K562 (cell line): ENCODE data around the gene TIMP2. TPM values are rescaled to one million over a fixed set of nuclear protein-coding genes. Genes with fewer than 3 reads are reported as not detected.

ENCODE experiments used
- ATAC-seq: fragments of 200-7000 bp; cut with Tn5 transposase; 3 replicates; pipeline ENCODE4 v1.9.1; 2020; ENCODE audit warnings: moderate library complexity
- BruUV-seq: library from RNA; stranded (reverse); fragments of 400-500 nt; replicated peaks from 2 replicates; lab custom pipeline; 2021; lab: Mats Ljungman, UMichigan
- CTCF ChIA-PET: fragments of 300-600 bp; formaldehyde crosslinking; extraction: SDS; loops from one replicate; lab custom pipeline; 2021; ENCODE audit warnings: low intra/inter-chr PET ratio; lab: Yijun Ruan, JAX
- POLR2A ChIA-PET: fragments of 300-600, 350-650 bp; sonication (Branson Sonifier 250); formaldehyde crosslinking; extraction: SDS; loops from one replicate; lab custom pipeline; 2021; ENCODE audit warnings: antibody characterized with exemption, inconsistent platforms; lab: Yijun Ruan, JAX
- DNase-seq, 4 experiments: peaks; one replicate each; pipeline versions ENCODE4 v3.0.0 to v3.0.0-alpha.2; 2011 to 2018; ENCODE audit warnings: low spot score in 3 of 4, mixed read lengths in 3 of 4; ENCODE audit errors: extremely low read depth in 1 of 4
- FAIRE-seq: peaks from 2 replicates; lab custom pipeline; 2011; peaks lifted over from hg19 to GRCh38; lab: Jason Lieb, UNC
- H2AFZ ChIP-seq: 2 replicates; pipeline ENCODE4 v1.6.0; 2011; ENCODE audit warnings: low read depth, low read length, control low read depth, inconsistent platforms
- H3K27ac ChIP-seq: fragments of 200-600 bp; 3 replicates; pipeline ENCODE4 v1.8.0; 2011; ENCODE audit warnings: low read depth, mild to moderate bottlenecking, control low read depth, inconsistent platforms, low read length, moderate library complexity, mixed read lengths; ENCODE audit errors: extremely low read depth
- H3K27me3 ChIP-seq, 2 experiments: fragments of 300-600 bp in 1 of 2; 2 replicates in 1 of 2; 3 replicates in 1 of 2; pipeline versions ENCODE4 v1.6.0 to v1.8.0; 2011; ENCODE audit warnings: inconsistent platforms in 2 of 2, low read length in 2 of 2, mild to moderate bottlenecking in 1 of 2, mixed read lengths in 1 of 2, moderate library complexity in 1 of 2; ENCODE audit not compliant: control insufficient read depth in 2 of 2, insufficient read depth in 2 of 2
- H3K36me3 ChIP-seq: fragments of 300-600 bp; 3 replicates; pipeline ENCODE4 v1.8.0; 2011; ENCODE audit warnings: mild to moderate bottlenecking, low read length, inconsistent platforms; ENCODE audit not compliant: control insufficient read depth, insufficient read depth
- H3K4me1 ChIP-seq, 2 experiments: fragments of 200-600 bp in 1 of 2; replicated peaks in 1 of 2; 2 replicates in 1 of 2; 3 replicates in 1 of 2; pipeline versions ENCODE4 v1.5.1 to v1.8.0; 2011; ENCODE audit warnings: inconsistent platforms in 2 of 2, low read length in 2 of 2, mild to moderate bottlenecking in 1 of 2, mixed read lengths in 1 of 2, moderate library complexity in 1 of 2; ENCODE audit not compliant: control insufficient read depth in 2 of 2, insufficient read depth in 2 of 2
- H3K4me2 ChIP-seq: 2 replicates; pipeline ENCODE4 v1.6.1; 2011; ENCODE audit warnings: low read length, control low read depth, inconsistent platforms, mixed read lengths; ENCODE audit not compliant: insufficient read depth
- H3K4me3 ChIP-seq: fragments of 200-600 bp; sonication (generic), shearing (Covaris generic); 2 replicates; pipeline ENCODE4 v1.5.1; 2016; ENCODE audit warnings: control low read depth, inconsistent platforms
- H3K79me2 ChIP-seq: fragments of 200-600 bp; 3 replicates; pipeline ENCODE4 v1.8.0; 2011; ENCODE audit warnings: low read length, inconsistent platforms; ENCODE audit not compliant: control insufficient read depth, insufficient read depth
- H3K9ac ChIP-seq, 2 experiments: 2 replicates each; pipeline versions ENCODE4 v1.6.0 to v1.6.1; 2011; ENCODE audit warnings: low read depth in 2 of 2, low read length in 2 of 2, control low read depth in 1 of 2, inconsistent platforms in 1 of 2, mild to moderate bottlenecking in 1 of 2, mixed read lengths in 1 of 2; ENCODE audit not compliant: insufficient read depth in 1 of 2
- H3K9me1 ChIP-seq: one replicate; pipeline ENCODE4 v1.6.0; 2011; ENCODE audit warnings: inconsistent platforms, mild to moderate bottlenecking, low read length, moderate library complexity; ENCODE audit not compliant: control insufficient read depth, insufficient read depth
- H3K9me3 ChIP-seq: replicated peaks from 2 replicates; pipeline ENCODE4 v1.5.1; 2011; ENCODE audit warnings: low read depth, low read length, inconsistent platforms; ENCODE audit not compliant: control insufficient read depth, insufficient read depth
- H4K20me1 ChIP-seq: replicated peaks from 2 replicates; pipeline ENCODE4 v1.6.1; 2011; ENCODE audit warnings: low read length, inconsistent platforms, mixed read lengths; ENCODE audit not compliant: control insufficient read depth, insufficient read depth
- BCOR ChIP-seq: fragments of 450-650 bp; IDR thresholded peaks from 2 replicates; pipeline ENCODE4 v1.6.1; 2016
- ILF3 ChIP-seq: fragments of 450-650 bp; IDR thresholded peaks from 2 replicates; pipeline ENCODE4 v1.6.1; 2018; ENCODE audit warnings: antibody characterized with exemption, mild to moderate bottlenecking, moderate library complexity, borderline replicate concordance
- POLR2G ChIP-seq: fragments of 200-400 bp; formaldehyde crosslinking; IDR thresholded peaks from 2 replicates; pipeline ENCODE4 v1.6.1; 2017; ENCODE audit warnings: low read depth, mild to moderate bottlenecking, antibody characterized with exemption, low read length, moderate library complexity
- PRMT5 ChIP-seq: sonication (generic); formaldehyde crosslinking; IDR thresholded peaks from 2 replicates; pipeline ENCODE4 v1.5.0; 2020; ENCODE audit warnings: missing genetic modification reagents
- ZBTB34 ChIP-seq: fragments of 250-450 bp; sonication (Bioruptor Pico); IDR thresholded peaks from 2 replicates; pipeline ENCODE4 v1.8.0; 2021; ENCODE audit warnings: mild to moderate bottlenecking, moderate library complexity
- WGBS: fragments of 100-300 bp; shearing (Covaris generic); methylation state at CpG from one replicate; pipeline ENCODE4 v1.1.6; 2016; ENCODE audit warnings: low coverage, mixed read lengths; ENCODE audit not compliant: insufficient coverage; ENCODE audit errors: missing lambda C conversion rate; 5-methylcytosine and 5-hydroxymethylcytosine counted together
- in situ Hi-C: fragments of 300-500 bp; cut with MboI; formaldehyde crosslinking; loops from 4 replicates; pipeline ENCODE4 v1.15.0; 2018; ENCODE audit warnings: inconsistent platforms, mixed read lengths
- intact Hi-C: fragments of 100-400 bp; cut with micrococcal nuclease; formaldehyde crosslinking; loops from 2 replicates; pipeline ENCODE4 v1.14.2; 2022
- polyA plus RNA-seq, 8 experiments: library from polyadenylated mRNA; depleted of rRNA in 4 of 8; stranded (reverse) in 5 of 8; unstranded in 3 of 8; fragments of >200 nt; fragmentation: Nextera tagmentation in 2 of 8; fragmentation: Illumina TruSeq in 1 of 8; extraction: Ambion mirVana in 2 of 8; extraction: Trizol in 1 of 8; gene quantifications; 2 replicates each; pipeline versions ENCODE4 v1.2.1 to v1.2.3, GENCODE V29; 2011 to 2014; ENCODE audit warnings: inconsistent platforms in 1 of 8, missing spikeins in 1 of 8
- total RNA-seq, 7 experiments: library from RNA; depleted of rRNA in 6 of 7; stranded (reverse); fragments of >200 nt in 6 of 7; fragmentation: Illumina TruSeq in 2 of 7; extraction: Trizol in 2 of 7; gene quantifications; 2 replicates each; pipeline versions ENCODE4 v1.2.1 to v1.2.3, GENCODE V29; 2011 to 2021; ENCODE audit warnings: low replicate concordance in 1 of 7
- TF ChIP-seq, protein P1 (sequence below): fragments of 250-450 bp; sonication (Bioruptor Pico); IDR thresholded peaks from 2 replicates; pipeline ENCODE4 v1.4.0; 2020
- TF ChIP-seq, protein P2 (sequence below), 3 experiments: IDR thresholded peaks in 2 of 3; conservative IDR thresholded peaks in 1 of 3; 2 replicates each; pipeline ENCODE4 v1.5.1; 2011 to 2012; ENCODE audit warnings: low read length in 3 of 3, mild to moderate bottlenecking in 3 of 3, control low read depth in 2 of 3, improper control_type of control experiment in 1 of 3, inconsistent platforms in 1 of 3, low read depth in 1 of 3, mixed read lengths in 1 of 3, moderate library complexity in 1 of 3; ENCODE audit not compliant: insufficient read depth in 2 of 3

TIMP2 gene
- total and polyA plus RNA-seq, 9 of the 15 experiments (the other 6 are each of a cell fraction or from before 2014, with no cell fraction given), result 0.55 TPM; not detected in 8

- no peak for TF ChIP-seq BCOR
- TF ChIP-seq ILF3, result no peak
- no peak for TF ChIP-seq ZBTB34
- TF ChIP-seq, protein P1, sequence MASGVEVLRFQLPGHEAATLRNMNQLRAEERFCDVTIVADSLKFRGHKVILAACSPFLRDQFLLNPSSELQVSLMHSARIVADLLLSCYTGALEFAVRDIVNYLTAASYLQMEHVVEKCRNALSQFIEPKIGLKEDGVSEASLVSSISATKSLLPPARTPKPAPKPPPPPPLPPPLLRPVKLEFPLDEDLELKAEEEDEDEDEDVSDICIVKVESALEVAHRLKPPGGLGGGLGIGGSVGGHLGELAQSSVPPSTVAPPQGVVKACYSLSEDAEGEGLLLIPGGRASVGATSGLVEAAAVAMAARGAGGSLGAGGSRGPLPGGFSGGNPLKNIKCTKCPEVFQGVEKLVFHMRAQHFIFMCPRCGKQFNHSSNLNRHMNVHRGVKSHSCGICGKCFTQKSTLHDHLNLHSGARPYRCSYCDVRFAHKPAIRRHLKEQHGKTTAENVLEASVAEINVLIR (CRISPR knock-in tag), result no peak
- TF ChIP-seq, protein P2, sequence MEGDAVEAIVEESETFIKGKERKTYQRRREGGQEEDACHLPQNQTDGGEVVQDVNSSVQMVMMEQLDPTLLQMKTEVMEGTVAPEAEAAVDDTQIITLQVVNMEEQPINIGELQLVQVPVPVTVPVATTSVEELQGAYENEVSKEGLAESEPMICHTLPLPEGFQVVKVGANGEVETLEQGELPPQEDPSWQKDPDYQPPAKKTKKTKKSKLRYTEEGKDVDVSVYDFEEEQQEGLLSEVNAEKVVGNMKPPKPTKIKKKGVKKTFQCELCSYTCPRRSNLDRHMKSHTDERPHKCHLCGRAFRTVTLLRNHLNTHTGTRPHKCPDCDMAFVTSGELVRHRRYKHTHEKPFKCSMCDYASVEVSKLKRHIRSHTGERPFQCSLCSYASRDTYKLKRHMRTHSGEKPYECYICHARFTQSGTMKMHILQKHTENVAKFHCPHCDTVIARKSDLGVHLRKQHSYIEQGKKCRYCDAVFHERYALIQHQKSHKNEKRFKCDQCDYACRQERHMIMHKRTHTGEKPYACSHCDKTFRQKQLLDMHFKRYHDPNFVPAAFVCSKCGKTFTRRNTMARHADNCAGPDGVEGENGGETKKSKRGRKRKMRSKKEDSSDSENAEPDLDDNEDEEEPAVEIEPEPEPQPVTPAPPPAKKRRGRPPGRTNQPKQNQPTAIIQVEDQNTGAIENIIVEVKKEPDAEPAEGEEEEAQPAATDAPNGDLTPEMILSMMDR (IDR thresholded peaks at IDR 0.05 in 2 of 3, conservative IDR thresholded peaks at IDR 0.05 in 1 of 3; ENCODE audit: insufficient read depth in 2 of 3, low read depth in 1 of 3, low read length in 3 of 3), result no peak
Measured at GRCh38 chr17:78822552-78822951, 102.6 kb downstream of the TIMP2 start (continued).

DNA sequence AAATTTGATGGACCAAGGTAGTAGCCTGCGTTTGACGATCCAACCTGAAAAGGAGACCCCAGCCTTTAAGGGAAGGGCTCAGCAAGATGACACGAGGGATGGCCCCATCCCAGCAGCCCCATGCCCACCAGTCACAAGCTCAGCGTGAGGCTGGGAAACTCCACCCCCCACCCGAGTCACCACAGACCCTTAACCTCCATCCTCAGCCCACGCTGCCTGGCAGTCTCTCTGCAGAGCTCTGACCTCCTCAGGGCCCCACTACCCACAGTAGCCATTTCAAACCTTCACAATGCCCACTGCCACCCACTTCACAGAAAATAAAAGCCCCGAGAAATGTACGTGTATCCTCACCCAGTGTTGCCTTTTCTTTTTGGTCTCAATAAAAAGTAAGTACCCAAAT lies 103.2 kb downstream of the TIMP2 start:
- Histone ChIP-seq H3K9ac (no peak overlapping the region), H2AFZ (no peak overlapping the region), H3K27me3 (no peaks in the 10 kb centered on the region), H3K79me2 (peaks cover 7% of the 10 kb centered on the region; the same call in 1 of the 3 replicates), H3K27ac (no peak overlapping the region), H3K4me2 (no peak overlapping the region), H3K36me3 (peaks cover 96% of the 10 kb centered on the region), H3K9me3 (no peaks in the 10 kb centered on the region), H3K4me3 (no peak overlapping the region), H3K9me1 (no peaks in the 10 kb centered on the region), H4K20me1 (peaks cover 17% of the 10 kb centered on the region; the same call in 1 of the 2 replicates), H3K4me1 (peaks cover 4 to 5% of the 10 kb centered on the region in 2 experiments; a peak in 4 of 5 replicates)
- TF ChIP-seq PRMT5, result no peak
- 0 out of 2 replicates have a peak, but pooled peaks have one; percentile 5 for TF ChIP-seq POLR2G
- WGBS, result 91% methylated on average over 6 of the region's 8 CpGs
- in situ Hi-C loops (no loop called here), intact Hi-C loops (no loop called here)
- POLR2A ChIA-PET, result interaction anchor here (0.6 to 1.3 kb wide), 3 partner anchors 16 to 276 kb away, joined by 3 to 4 read pairs (median 4); no protein-coding TSS in a partner anchor
- FAIRE-seq (no peak), ATAC-seq (no peak), DNase-seq (no peak)
- CTCF ChIA-PET, result no interaction called here
- BruUV-seq, result no TSS peak
